ENCODE measurements around the gene GLG1.

GRCh38 chr16:74524117-74524516 lies 82.8 kb downstream of the GLG1 start:
- TF ChIP-seq CTCF (IDR thresholded peaks at IDR 0.05; ENCODE audit: low read depth, low read length) = no peak
- no peak for TF ChIP-seq EZH2phosphoT487 (IDR thresholded peaks at IDR 0.05; ENCODE audit: low read depth)
